Activated B cell treated with CpG ODN at 0.5 μM for 24 hours (primary cell): ENCODE measurements around the gene WFDC6. TPM values are rescaled to one million over a fixed set of nuclear protein-coding genes. Genes with fewer than 3 reads are reported as not detected.
"Not testable (repeated sequence)": the region's sequence is repeated elsewhere in the genome, so short reads cannot be mapped to it uniquely, and the experiment has no call there.

Experiments
- ATAC-seq: fragments of 200-7000 bp; cut with Tn5 transposase; one replicate; pipeline ENCODE4 v1.10.0; 2021; ENCODE audit warnings: low read depth, mild to moderate bottlenecking, moderate library complexity
- CTCF ChIA-PET: fragments of 350-600 bp; sonication (Branson Sonifier 250); formaldehyde crosslinking; loops from one replicate; lab custom pipeline; 2021; ENCODE audit warnings: antibody characterized with exemption; lab: Charles Lee
- POLR2A ChIA-PET: fragments of 350-600 bp; sonication (Branson Sonifier 250); formaldehyde crosslinking; loops from one replicate; lab custom pipeline; 2021; ENCODE audit warnings: antibody characterized with exemption; lab: Charles Lee
- DNase-seq: peaks from one replicate; pipeline ENCODE4 v3.0.0; 2022
- H3K27ac Mint-ChIP-seq: one replicate; pipeline ENCODE4 v1.8.0; 2020; ENCODE audit warnings: mixed read lengths
- H3K27me3 Mint-ChIP-seq: one replicate; pipeline ENCODE4 v1.8.0; 2021; ENCODE audit warnings: mixed read lengths
- H3K36me3 Mint-ChIP-seq: one replicate; pipeline ENCODE4 v1.8.0; 2021; ENCODE audit warnings: low read depth, mixed read lengths
- H3K4me1 Mint-ChIP-seq: one replicate; pipeline ENCODE4 v1.8.0; 2021; ENCODE audit warnings: mixed read lengths
- H3K4me3 Mint-ChIP-seq: one replicate; pipeline ENCODE4 v1.8.0; 2020; ENCODE audit warnings: mild to moderate bottlenecking, mixed read lengths
- H3K9me3 Mint-ChIP-seq: one replicate; pipeline ENCODE4 v1.8.0; 2020; ENCODE audit warnings: mixed read lengths
- intact Hi-C: fragments of 100-400 bp; cut with micrococcal nuclease; formaldehyde crosslinking; loops from one replicate; pipeline ENCODE4 v1.15.1; 2024
- total RNA-seq: library from RNA; stranded (reverse); gene quantifications from 2 replicates; pipeline ENCODE4 v1.2.3, GENCODE V29; 2022
- TF ChIP-seq, protein P1 (sequence below): fragments of 200-600 bp; IDR thresholded peaks from one replicate; pipeline ENCODE4 v1.8.0; 2022; ENCODE audit warnings: antibody characterized with exemption, mild to moderate bottlenecking

The WFDC6 gene
- total RNA-seq, 1 donor from 2014 or later, result not detected

DNA sequence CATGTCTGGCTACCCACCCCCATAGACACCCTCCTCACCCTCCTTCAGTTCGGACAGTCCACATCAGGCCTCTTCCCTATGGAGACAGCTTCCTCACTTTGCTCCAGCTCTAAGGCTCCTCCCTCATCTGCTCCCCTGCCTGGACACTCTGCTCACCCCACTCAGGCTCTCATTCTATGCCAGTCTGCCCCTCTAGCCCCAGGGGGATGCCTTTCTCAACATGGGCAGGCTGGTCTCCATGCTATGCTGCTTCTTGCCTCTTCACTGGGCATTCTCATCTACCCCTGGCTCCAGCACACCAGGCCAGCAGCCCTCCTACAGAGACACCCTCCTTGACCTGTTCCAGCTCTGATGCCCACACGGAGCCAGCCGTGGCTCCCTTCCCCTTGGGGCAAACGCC lies 39.9 kb upstream of the WFDC6 start, which contains the start of gene WFDC8:
TSS of gene WFDC8 (minus strand) at position 101 of the 400 bp plus-strand sequence. CDS start at position 64, 37 bp downstream.
- Mint-ChIP-seq H3K27ac (no peak within 1 kb of the TSS), H3K27me3 (peaks cover 28% of the 10 kb centered on the region), H3K36me3 (no peaks in the 10 kb centered on the region), H3K4me3 (no peak within 1 kb of the TSS), H3K9me3 (no peaks in the 10 kb centered on the region), H3K4me1 (no peaks in the 10 kb centered on the region)
- intact Hi-C loops, result no loop called here
- DNase-seq (no peak), ATAC-seq (no peak)
- TF ChIP-seq, protein P1, sequence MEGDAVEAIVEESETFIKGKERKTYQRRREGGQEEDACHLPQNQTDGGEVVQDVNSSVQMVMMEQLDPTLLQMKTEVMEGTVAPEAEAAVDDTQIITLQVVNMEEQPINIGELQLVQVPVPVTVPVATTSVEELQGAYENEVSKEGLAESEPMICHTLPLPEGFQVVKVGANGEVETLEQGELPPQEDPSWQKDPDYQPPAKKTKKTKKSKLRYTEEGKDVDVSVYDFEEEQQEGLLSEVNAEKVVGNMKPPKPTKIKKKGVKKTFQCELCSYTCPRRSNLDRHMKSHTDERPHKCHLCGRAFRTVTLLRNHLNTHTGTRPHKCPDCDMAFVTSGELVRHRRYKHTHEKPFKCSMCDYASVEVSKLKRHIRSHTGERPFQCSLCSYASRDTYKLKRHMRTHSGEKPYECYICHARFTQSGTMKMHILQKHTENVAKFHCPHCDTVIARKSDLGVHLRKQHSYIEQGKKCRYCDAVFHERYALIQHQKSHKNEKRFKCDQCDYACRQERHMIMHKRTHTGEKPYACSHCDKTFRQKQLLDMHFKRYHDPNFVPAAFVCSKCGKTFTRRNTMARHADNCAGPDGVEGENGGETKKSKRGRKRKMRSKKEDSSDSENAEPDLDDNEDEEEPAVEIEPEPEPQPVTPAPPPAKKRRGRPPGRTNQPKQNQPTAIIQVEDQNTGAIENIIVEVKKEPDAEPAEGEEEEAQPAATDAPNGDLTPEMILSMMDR, result no peak
- ChIA-PET POLR2A (no interaction called here), CTCF (no interaction called here)

DNA sequence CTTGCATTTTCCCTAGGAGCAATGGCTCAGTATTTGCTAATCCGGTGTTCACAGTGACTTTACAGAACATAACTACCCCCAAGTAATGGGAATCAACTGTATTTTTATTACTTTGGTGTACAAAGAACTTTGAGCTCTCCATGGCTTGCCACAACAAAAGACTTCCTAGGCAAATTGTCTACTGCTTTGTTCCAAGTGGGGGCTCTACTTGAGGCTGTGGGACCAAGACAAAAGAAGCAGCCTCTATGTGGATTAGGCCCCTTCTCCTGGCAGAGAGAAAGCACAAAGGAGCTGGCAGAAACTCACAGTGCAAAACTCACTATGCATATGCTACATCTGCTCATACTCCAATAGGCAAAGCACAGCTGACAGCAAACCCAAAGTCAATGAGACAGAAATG lies 38.9 kb upstream of the WFDC6 start:
- ChIA-PET POLR2A (no interaction called here), CTCF (no interaction called here)
- H3K27ac Mint-ChIP-seq, result no peak overlapping the region
- no peaks in the 10 kb centered on the region for H3K4me1 Mint-ChIP-seq
- H3K9me3 Mint-ChIP-seq, result no peaks in the 10 kb centered on the region
- no peak for DNase-seq
- no peaks in the 10 kb centered on the region for H3K36me3 Mint-ChIP-seq
- H3K27me3 Mint-ChIP-seq, result peaks cover 26% of the 10 kb centered on the region
- H3K4me3 Mint-ChIP-seq, result no peak overlapping the region
- TF ChIP-seq, protein P1, result no peak
- intact Hi-C loops, result no loop called here
- ATAC-seq, result no peak

DNA sequence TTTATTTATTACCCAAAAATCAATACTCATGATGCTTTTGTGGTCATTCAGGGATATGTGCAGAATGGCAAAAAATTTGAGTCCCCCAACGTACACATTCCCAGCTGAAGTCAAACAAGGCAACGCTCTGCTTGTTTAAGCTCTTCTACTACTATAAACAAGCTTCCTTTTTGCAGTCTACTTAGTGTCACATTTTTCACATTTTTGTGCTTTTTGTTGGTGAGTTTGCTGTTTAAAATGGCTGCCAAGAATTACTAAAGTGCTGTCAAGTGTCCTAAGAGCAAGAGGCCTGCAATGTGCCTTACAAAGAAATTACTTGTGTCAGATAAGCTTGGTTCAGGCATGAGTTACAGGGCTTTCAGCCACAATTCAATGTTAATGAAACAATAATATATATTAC lies 37.7 kb upstream of the WFDC6 start:
- Mint-ChIP-seq H3K4me3 (no peak overlapping the region), H3K9me3 (no peaks in the 10 kb centered on the region), H3K36me3 (no peaks in the 10 kb centered on the region), H3K27me3 (peaks cover 25% of the 10 kb centered on the region), H3K27ac (no peak overlapping the region), H3K4me1 (no peaks in the 10 kb centered on the region)
- DNase-seq (no peak), ATAC-seq (no peak)
- POLR2A ChIA-PET, result no interaction called here
- CTCF ChIA-PET, result no interaction called here
- intact Hi-C loops, result no loop called here
- TF ChIP-seq, protein P1, result no peak

DNA sequence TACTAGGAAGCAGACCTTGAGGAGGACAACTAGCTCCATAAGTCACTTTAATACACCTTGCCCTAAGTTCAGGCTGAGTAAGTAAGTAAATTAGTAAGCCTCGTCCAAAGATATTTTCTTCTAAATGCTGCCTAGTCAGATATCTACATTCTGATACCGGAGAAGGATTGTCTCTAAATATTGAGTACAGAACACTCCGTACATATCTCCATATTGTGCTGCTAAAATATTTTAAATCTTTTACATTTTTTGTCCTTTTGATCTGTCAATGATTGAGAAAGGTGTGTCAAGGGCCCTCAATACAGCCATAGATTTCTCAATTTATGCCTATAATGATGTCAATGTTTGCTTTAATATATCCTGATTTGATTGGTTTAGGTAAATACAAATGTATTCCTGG lies 36.6 kb upstream of the WFDC6 start:
- POLR2A ChIA-PET, result no interaction called here
- Mint-ChIP-seq H3K27me3 (peaks cover 20% of the 10 kb centered on the region), H3K9me3 (no peaks in the 10 kb centered on the region), H3K4me1 (no peaks in the 10 kb centered on the region), H3K27ac (no peak overlapping the region), H3K36me3 (no peaks in the 10 kb centered on the region), H3K4me3 (no peak overlapping the region)
- CTCF ChIA-PET, result no interaction called here
- no peak for ATAC-seq
- DNase-seq, result no peak
- intact Hi-C loops, result no loop called here
- TF ChIP-seq, protein P1, result no peak

DNA sequence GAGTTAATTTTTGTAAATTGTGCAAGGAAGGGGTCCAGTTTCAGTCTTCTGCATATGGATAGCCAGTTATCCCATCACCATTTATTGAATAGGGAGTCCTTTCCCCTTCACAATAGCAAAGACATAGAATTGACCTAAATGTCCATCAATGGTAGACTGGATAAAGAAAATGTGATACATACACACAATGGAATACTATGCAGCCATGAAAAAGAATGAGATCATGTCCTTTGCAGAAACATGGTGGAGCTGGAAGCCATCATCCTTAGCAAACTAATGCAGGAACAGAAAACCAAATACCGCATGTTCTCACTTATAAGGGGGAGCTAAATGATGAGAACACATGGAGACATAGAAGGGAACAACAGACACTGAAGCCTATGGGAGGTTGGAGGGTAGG lies 30.4 kb upstream of the WFDC6 start:
- H3K9me3 Mint-ChIP-seq, H3K36me3 Mint-ChIP-seq, H3K4me1 Mint-ChIP-seq, POLR2A ChIA-PET, H3K27ac Mint-ChIP-seq, H3K27me3 Mint-ChIP-seq, intact Hi-C loops, H3K4me3 Mint-ChIP-seq, ATAC-seq, CTCF ChIA-PET, DNase-seq: not testable (repeated sequence)

DNA sequence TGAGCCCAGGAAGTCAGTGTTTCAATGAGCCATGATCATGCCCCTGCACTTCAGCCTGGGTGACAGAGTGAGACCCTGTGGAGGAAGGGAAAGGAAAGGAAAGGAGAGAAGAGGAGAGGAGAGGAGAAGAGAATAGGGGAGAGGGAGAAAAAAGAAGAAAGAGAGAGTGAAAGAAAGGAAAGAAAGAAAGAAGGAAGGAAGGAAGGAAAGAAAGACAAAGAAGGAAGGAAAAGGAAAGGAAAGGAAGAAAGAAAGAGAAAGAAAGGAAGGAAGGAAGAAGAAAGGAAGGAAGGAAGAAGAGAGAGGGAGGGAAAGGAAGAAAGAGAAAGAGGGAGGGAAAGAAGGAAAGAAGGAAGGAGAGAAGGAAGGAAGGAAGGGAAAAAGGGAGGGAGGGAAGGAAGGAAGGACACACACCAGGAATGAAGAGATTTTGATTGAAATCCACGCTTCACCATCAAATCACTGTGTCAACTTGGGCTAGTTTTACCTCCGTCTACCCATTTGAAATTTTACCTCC lies 25.5 kb upstream of the WFDC6 start:
- Mint-ChIP-seq H3K9me3 (peaks cover 3% of the 10 kb centered on the region), H3K27ac (no peak overlapping the region), H3K4me3 (no peak overlapping the region), H3K27me3 (peaks cover 17% of the 10 kb centered on the region), H3K36me3 (no peaks in the 10 kb centered on the region), H3K4me1 (no peaks in the 10 kb centered on the region)
- no peak for ATAC-seq
- POLR2A ChIA-PET, result no interaction called here
- DNase-seq, result no peak
- CTCF ChIA-PET, result no interaction called here
- intact Hi-C loops, result no loop called here
- TF ChIP-seq, protein P1, result no peak
